ENCODE results near the gene PAXX. TPM values are rescaled to one million over a fixed set of nuclear protein-coding genes. Genes with fewer than 3 reads are reported as not detected.
"Not testable (repeated sequence)": the region's sequence is repeated elsewhere in the genome, so short reads cannot be mapped to it uniquely, and the experiment has no call there.

Gene PAXX
- total RNA-seq, 2 experiments from 2014 or later, result 60.5 to 61.8 TPM

- no peak for DNase-seq
- no peak overlapping the region for H3K4me3 Mint-ChIP-seq
- POLR2A ChIA-PET, result interaction anchor here (1.1 kb wide), 2 partner anchors 10 to 54 kb away, joined by 3 to 4 read pairs; partner anchors contain the start of gene PAXX
- no peak for ATAC-seq
- H3K9me3 Mint-ChIP-seq, result no peaks in the 10 kb centered on the region
- no peak overlapping the region for H3K27ac Mint-ChIP-seq
- H3K27me3 Mint-ChIP-seq, result peaks cover 4% of the 10 kb centered on the region
- no peaks in the 10 kb centered on the region for H3K36me3 Mint-ChIP-seq (ENCODE audit: low read depth)
- intact Hi-C loops (cut with micrococcal nuclease), result no loop called here
- TF ChIP-seq CTCF (IDR thresholded peaks at IDR 0.05), result no peak
- peaks cover 38% of the 10 kb centered on the region for H3K4me1 Mint-ChIP-seq (ENCODE audit: low read depth)
- CTCF ChIA-PET, result interaction anchor here (0.7 to 5.9 kb wide), 4 partner anchors 11 to 54 kb away, joined by 3 to 31 read pairs (median 4); no protein-coding TSS in a partner anchor
These were observed 10.4 kb downstream of the PAXX start for GRCh38 chr9:137002646-137003041.

GRCh38 chr9:137004285-137004684 is 12.1 kb downstream of the PAXX start:
- H3K27ac Mint-ChIP-seq; H3K27me3 Mint-ChIP-seq; ATAC-seq; H3K9me3 Mint-ChIP-seq; H3K4me3 Mint-ChIP-seq; intact Hi-C loops (cut with micrococcal nuclease); H3K36me3 Mint-ChIP-seq (ENCODE audit: low read depth): not testable (repeated sequence)
- peak; percentile 68 for TF ChIP-seq CTCF (IDR thresholded peaks at IDR 0.05)
- POLR2A ChIA-PET, result interaction anchor here (0.6 to 1.1 kb wide), 2 partner anchors 8 to 11 kb away, joined by 3 read pairs; no protein-coding TSS in a partner anchor
- DNase-seq, result peak; percentile 47
- H3K4me1 Mint-ChIP-seq (ENCODE audit: low read depth), result peaks cover 23% of the 10 kb centered on the region
- CTCF ChIA-PET, result interaction anchor here (1.1 to 5.9 kb wide), 5 partner anchors 12 to 214 kb away, joined by 3 to 31 read pairs (median 4); partner anchors contain the start of genes PAXX and TMEM141

- CTCF ChIA-PET, result interaction anchor here (0.8 to 5.9 kb wide), 5 partner anchors 23 to 61 kb away, joined by 3 to 31 read pairs (median 3); no protein-coding TSS in a partner anchor
These were observed 14.1 kb downstream of the PAXX start for GRCh38 chr9:137006116-137007003.

GRCh38 chr9:137007108-137007815 is 15.0 kb downstream of the PAXX start:
- DNase-seq, result no peak
- Mint-ChIP-seq H3K36me3 (ENCODE audit: low read depth) (no peaks in the 10 kb centered on the region), H3K4me3 (no peak overlapping the region), H3K4me1 (ENCODE audit: low read depth) (peaks cover 13% of the 10 kb centered on the region), H3K27me3 (no peaks in the 10 kb centered on the region), H3K9me3 (no peaks in the 10 kb centered on the region), H3K27ac (no peak overlapping the region)
- intact Hi-C loops (cut with micrococcal nuclease), result no loop called here
- ChIA-PET CTCF (interaction anchor here (2.9 to 5.9 kb wide), 2 partner anchors 22 to 28 kb away, joined by 11 to 31 read pairs; no protein-coding TSS in a partner anchor), POLR2A (interaction anchor here (0.6 kb wide), 1 partner anchor 28 kb away, joined by 3 read pairs; no protein-coding TSS in a partner anchor)
- ATAC-seq, result no peak
- no peak for TF ChIP-seq CTCF (IDR thresholded peaks at IDR 0.05)

More at GRCh38 chr9:137006116-137007003, 14.1 kb downstream of the PAXX start:
- POLR2A ChIA-PET, result interaction anchor here (0.6 kb wide), 1 partner anchor 29 kb away, joined by 3 read pairs; no protein-coding TSS in a partner anchor
- intact Hi-C loops (cut with micrococcal nuclease), result no loop called here
- TF ChIP-seq CTCF (IDR thresholded peaks at IDR 0.05), result no peak
- no peak overlapping the region for H3K27ac Mint-ChIP-seq
- H3K4me3 Mint-ChIP-seq, result no peak overlapping the region
- no peaks in the 10 kb centered on the region for H3K36me3 Mint-ChIP-seq (ENCODE audit: low read depth)
- peaks cover 13% of the 10 kb centered on the region for H3K4me1 Mint-ChIP-seq (ENCODE audit: low read depth)
- ATAC-seq (peak; percentile 44), DNase-seq (peak; percentile 44)
- H3K27me3 Mint-ChIP-seq, result no peaks in the 10 kb centered on the region
- H3K9me3 Mint-ChIP-seq, result no peaks in the 10 kb centered on the region
